GM18526 (cell line): ENCODE data around the gene LMBR1.

ENCODE experiments used
- POLR2A ChIP-seq: IDR thresholded peaks from 3 replicates; pipeline ENCODE4 v1.6.1; 2011; ENCODE audit not compliant: insufficient read length; ENCODE audit errors: extremely low read depth

Gene LMBR1

DNA sequence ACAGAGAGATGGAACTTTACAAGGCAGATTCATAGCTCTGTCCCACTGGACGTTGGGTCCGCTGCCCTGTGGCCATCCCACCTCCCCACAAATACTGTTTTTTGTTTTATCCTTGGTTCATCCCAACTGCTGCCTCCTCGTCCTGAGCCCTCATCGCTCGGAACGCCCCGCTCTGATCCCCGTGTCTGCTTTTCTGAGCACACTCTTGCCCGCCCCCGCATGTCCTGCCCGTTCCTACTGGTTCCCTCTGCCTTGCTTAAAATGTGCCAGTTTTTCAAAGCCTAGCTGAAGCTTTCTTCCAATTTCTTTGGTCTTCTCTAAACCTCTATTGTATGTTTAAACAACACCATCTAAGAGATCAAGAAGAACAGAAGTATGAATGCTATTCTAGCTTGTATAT is 233.0 kb downstream of the LMBR1 start:
- TF ChIP-seq POLR2A = no peak

DNA sequence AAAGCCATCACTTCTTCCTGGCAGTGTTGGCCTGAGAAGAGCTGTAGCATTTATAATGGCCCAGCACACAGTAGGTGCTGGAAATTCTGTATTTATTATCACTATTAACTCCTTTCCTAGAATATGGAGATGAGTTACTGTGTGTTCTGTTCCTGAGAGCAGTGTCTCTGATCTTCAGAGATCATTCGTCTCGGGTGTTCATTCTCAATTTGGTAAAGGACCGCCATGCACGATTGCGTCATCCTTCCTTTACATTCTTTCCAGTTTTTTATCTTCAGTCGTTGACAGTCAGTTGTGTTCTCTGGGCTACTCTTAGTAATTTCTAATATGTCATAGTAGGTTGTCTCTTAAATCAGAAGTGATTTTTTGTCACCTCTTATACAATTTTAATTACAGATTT is 233.8 kb downstream of the LMBR1 start:
- no peak for TF ChIP-seq POLR2A

DNA sequence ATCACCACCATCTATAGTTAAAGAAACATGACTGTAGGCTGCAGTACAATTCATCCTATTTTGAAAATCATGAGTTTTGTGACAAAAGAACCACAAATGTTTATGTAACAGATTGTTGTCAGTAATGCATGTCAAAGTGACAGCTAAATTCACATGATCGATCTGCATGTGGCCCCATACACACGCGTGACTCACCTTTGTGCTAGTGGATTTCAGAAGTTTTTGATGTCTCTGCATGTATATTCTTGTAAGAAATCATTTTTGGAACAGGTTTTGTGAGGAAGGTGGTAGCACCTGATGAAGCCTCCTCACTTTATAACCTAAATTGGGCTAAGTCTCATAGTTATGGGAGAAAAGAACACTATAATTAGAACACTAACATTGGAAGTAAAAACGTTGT is 235.3 kb downstream of the LMBR1 start:
- TF ChIP-seq POLR2A = no peak

DNA sequence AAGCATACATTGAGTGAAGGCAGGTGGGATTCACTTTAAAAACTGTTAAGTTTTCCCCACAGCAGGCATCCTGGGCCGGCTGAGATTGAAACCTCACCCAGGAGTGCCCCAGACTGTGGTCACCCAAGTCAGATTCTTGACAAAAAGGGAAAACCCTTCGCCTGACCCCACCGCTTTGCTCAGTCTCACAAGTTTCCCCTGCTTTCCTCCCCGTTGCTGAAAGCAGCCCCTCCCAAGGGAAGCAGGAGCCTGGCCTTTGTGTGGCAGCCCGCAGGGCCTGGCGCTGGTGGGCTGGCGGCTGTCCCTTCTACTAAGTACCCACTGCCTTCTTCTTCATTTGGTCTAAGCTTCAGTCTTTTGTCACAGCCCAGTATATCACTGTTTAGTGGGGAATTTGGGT is 236.4 kb downstream of the LMBR1 start:
- TF ChIP-seq POLR2A = no peak

DNA sequence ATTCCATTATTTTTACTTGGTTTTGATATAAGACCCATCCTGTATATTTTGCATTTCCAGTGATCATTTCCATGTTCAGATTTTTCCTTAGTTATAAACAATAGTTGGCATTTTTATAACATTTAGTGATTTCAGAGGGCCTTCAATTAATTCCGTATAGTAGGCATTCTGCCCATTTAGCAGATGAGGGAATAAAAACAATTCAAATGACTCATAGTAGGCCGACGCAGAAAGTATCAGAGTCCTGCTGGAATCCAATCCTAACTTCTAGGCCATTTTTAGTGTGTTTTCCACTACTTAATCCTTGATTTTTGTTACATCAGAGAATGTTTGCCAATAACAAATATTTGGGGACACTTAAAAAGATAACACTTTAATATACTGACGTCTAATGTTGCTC is 237.0 kb downstream of the LMBR1 start:
- TF ChIP-seq POLR2A = no peak

DNA sequence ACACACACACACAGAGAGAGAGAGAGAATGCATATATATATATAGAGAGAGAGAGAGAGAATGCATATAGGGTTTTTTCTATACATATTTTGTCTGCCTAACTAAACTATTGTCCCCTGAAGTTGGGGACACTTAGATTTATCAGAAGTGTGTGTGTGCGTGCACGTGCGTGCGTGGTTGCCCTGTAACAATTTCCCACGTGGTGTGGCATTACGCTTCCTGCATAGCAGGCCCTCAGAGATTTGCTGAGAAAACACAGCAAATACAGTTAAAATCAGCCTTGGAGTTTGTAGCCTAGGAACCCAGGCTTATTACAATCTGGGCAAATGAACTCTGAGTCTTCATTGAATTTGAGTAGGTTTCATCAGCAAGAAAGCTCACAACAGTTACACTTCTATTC is 237.7 kb downstream of the LMBR1 start:
- TF ChIP-seq POLR2A = no peak

DNA sequence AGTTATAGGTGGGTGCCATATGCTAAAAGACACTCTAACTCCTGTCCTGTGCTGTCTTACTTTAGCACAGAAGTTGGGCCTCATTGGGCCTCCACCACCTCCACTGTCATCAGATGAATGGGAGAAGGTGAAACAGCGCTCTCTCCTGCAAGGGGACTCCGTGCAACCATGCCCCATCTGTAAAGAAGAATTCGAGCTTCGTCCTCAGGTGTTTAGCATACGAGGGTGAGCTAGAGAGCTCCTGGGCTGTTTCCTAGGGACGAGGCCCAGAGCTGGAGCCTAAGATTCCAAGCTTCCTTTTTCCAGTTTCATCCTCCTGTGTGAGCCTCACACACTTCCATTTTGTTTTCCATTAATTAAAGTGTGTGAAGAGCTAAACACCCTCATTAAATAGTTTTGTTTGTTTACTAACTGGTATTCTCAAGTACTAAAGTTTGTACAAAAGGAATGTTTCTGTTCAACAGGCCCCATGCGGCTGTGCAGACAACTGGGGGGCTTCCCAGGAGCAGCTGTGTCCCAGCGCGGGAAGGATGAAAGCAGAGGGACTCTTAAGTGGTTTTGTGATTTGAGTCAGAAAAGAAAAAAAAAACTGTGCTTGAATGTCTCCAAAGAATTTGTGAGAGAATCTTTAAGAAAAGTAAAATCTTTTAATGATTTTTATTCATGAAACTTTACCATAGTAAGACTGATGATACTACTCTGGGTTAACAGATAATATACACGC is 238.3 kb downstream of the LMBR1 start:
- no peak for TF ChIP-seq POLR2A

DNA sequence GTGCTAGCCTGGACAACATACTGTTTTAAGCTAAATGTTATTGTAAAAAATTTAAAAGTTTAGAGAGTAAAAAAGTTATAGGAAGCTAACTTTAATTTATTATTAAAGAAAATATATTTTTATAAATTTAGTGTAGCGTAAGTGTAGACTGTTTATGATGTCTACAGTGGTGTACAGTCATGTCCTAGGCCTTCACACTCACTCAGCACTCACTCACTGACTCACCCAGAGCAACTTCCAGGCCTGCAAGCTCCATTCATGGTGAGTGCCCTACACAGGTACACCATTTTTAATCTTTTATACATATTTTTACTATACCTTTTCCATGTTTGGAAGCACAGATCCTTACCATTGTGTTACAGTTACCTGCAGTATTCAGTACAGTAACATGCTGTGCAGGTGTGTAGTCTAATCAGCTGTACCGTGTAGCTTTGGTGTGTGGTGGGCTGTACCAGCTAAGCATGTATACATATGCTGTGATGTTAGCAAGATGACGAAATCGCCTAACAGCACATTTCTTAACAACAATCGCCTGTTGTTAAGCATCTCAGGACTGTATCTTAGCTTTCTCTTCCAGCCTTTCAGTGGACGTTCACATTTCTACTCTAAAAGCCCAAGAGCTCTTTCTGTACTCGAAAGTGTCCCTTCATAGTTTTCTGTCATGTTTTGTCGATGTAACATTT is 240.0 kb downstream of the LMBR1 start:
- TF ChIP-seq POLR2A = no peak

DNA sequence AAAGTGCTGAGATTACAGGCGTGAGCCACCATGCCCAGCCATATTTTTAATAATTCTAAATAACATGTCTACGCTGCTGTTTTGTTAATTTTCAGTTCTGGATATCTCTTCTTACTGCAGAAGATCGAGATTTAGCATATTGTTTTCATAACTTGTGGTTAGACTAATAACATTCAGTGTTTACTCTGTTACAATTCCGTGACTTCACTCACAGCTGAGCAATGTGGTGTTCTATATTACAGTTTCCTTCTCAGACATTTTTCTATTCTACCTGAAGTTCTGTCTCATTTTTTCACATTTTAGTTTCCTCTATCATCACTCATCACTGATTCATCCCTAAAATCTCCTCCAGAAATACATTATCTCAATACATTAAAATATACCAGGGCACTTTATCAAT is 241.5 kb downstream of the LMBR1 start:
- TF ChIP-seq POLR2A = no peak

DNA sequence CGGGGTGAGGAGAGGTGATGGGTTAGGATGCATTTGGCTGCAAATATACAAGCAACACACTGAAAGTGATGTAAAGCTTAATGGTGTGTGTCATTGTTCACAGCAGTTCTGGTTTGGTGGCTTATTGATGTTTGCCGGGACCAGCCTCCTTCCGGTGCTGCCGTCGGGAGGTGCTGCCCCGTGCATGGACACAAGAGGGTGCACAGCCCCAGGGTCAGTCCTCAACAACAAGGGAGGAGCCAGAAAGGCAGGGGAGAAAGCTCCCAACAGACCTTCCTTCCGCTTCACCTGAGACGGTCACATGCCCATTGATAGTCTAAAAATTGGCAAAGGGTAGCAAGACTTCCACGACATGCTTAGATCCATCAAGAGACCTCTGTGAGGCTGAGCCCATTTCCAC is 242.9 kb downstream of the LMBR1 start:
- no peak for TF ChIP-seq POLR2A

DNA sequence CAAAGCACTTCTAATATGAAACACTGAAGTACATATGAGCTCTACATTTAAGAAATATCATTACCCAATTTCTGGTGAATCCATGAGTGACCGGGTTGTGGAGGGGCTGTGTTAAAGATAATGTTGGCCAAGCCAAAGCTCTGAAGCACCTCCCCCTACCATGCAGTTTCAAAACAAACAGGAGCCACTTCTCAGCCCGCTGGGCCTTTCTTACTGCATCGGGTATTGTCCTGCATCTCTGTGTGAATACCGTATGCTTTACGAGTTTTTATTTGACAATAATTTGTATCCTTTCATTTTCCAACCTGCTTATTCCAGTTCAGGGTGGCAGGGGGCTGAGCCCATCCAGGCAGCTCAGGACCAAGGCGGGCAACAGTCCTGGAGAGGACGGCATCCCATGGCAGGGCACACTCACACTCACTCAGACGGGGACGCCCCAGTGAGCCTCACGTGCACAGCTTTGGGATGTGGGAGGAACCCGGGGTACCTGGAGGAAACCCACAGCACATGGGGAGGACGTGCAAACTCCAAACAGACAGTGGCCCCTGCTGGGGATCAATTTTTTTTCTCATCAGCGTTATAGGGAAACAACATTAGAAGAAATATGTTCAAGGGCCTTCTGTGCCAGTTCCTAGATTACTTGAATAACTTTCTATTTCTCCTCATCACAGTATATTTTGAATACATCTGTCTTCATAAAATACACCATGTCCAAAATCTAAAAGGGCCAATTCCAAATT is 250.5 kb downstream of the LMBR1 start:
- TF ChIP-seq POLR2A = no peak

DNA sequence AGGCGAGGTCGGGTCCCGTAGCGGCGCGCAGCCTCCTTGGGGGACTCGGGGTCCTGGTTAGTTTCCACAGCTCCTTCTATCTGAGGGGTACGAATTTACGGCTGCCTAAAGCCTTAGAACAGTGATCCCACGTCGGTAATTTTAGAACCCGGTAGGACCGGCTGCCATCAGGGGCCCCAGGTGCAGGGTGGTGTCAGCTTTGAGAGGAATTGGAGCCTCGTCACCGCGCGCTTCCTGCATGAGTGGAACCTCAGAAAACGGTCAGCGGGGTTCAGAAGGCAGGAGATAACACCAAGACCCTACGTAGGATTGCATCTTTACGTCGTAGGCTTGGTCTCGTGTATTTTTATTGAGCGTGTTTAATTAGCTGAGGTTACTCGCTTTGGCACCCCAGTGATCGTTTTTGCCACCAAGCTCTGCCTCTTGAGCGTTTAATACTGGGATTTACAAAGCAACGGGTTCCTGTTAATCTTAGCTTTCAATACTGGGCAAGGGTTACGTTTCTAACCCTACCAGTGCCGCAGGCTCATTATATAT is 252.0 kb downstream of the LMBR1 start:
- TF ChIP-seq POLR2A = no peak

DNA sequence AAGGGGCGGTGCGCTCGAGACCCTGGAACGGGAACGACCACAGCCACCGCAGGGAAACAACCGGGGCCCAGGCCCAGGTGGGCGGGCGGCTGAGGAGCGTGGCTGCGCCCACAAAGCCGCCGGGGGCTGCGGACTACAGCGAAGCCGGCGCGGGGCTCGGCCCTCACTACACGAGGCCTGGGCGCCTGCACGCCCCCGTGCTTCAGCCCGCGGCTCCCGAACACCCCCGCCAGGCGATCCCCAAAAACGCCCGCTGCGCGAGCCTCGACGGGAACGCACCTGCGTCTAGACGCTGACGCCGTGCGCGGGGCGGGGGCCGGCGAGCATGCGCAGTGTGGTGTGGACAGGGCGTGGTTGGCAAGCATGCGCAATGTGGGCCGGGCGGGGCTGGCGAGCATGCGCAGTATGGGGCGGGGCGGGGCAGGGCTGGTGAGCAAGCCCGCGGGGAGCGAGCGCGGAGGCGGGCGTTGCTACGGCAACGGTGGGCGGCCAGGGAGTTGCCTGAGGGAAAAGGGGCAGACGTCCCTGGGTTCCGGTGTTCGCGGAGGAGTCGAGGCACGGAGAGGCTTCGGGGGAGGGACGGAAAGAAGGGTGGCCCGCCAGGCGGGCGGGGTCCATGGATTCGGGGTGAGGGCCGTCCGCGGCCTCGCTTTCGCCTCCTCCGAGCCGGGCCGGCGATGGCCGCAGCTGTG is 252.6 kb downstream of the LMBR1 start, which contains the start of gene RNF32:
Gene RNF32, plus strand, starts transcription at position 518 of the 692 bp plus-strand sequence. CDS start 3,104 bp downstream, outside the sequence.
- peak; percentile 75 for TF ChIP-seq POLR2A

DNA sequence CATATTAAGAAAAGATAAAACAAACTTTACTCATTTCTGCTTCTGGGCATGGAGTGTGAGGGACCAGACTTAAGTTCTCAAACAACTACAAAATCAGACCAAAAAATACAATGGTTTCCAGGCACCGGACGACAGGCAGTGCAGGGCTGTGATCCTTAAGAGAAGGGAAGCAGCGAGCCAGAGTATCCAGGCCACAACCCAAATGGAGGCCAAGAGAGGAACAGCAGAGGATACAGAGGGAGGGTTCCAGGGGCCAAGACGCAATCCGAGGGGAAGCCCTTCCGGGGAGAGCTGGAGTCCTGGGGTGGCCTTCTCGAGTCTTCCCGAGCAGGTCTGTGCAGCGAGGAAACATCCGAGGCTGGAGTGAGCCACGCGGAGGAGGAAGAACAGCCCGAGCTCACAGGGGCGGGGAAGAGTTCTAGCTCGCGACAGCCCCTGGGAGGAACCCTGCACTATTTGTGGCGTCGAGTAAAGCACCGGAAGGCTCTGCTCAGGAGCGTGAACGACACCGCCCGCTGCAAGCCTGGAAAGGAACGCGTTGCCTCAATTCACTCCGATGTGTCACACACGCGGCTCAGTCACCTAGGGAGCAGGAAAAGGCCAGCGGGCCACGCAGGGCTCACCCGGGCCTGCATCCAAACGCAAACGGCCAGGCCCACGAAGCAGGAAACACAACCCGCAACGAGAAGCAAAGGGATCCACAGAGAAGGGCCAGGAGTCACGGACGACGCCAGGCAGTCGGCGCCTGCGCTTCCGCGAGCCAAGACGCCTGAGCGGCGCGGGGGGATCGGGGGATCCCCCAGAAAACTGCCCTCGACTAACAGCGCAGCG is 253.3 kb downstream of the LMBR1 start:
- no peak for TF ChIP-seq POLR2A
